Kidney capillary endothelial cell (primary cell): ENCODE data around the gene LRRTM1.

Experiments used
- DNase-seq: peaks from one replicate; pipeline ENCODE4 v3.0.0-alpha.2; 2018; ENCODE audit warnings: low spot score

Gene LRRTM1

GRCh38 chr2:80302314-80303005 is 2.1 kb downstream of the LRRTM1 start:
- no peak for DNase-seq

GRCh38 chr2:80302001-80302313 is 2.6 kb downstream of the LRRTM1 start:
- DNase-seq: no peak

DNA sequence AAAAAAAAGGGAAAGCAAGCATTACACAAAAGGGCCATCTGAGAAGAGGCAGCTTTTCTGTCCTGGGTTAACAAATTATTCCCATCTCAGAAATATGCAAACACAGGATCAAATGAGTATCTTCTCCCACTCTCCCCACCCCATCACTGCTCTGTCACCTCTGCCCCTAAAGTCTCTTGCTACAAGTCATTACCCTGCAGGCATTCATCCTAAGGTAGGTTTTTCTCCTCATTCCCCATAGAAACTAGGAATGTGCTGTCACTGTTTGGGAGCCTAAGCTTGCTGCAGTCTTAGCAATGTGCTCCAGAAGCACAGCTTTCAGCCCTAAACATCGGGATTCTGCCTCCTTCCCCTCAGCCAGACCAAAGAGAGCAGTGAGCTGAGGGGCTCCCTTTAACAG is 3.6 kb downstream of the LRRTM1 start:
- no peak for DNase-seq

DNA sequence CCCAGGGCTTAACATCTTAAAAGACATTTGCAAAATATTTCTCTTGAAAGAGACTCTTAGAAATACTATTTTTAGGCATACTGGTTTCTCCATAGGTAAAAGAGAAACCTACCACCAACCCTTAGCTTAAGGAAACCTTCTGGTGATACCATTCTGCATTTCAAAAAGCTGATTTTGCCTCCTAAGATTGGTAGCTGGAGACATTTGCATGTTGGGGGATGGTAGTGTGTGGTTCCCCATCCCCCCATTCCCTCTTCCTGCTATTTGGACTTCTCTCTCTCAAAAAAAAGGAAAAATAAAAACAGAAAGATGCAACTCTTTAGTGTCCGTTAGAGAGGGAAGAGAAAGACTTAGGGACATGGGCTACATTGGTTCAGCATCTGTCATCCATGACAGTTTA is 4.2 kb downstream of the LRRTM1 start:
- DNase-seq: no peak

DNA sequence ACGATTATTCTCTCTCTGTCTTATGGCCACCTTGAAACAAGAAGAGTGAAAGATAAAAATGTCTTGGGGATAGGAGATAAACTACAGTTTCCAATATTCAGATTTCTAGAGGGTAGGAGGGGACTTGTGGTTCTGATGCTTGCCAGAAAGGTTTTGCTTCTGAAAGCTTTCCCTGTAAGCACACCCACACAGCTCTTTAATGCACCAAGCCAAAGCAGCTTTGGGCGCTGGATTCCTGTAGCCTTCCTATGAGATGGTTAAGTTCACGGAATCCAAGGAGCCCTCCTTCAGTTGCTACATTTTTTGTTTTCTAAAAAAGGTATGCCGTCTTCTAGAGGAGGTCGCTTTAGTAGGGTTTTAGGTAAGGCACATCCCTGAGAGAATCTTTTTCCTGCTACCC is 4.9 kb downstream of the LRRTM1 start:
- no peak for DNase-seq

DNA sequence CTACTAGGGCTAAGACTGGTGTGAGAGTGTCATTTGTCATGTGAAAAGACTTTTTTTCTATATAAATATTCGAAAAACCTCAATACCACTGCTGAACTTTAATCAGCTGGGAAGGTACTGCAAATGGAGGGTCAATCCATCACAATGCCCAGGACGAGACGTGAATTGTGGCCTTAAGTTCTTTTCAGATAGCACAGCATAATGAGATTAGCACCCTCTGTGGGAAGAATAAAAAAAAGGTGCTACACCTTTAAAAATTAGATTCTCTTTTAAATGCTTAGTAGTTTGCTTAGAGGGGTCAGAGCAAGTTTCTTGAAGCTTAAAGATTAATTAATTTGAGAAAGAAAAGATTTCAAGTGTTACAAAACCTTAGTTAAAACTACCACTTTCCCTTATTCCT is 5.6 kb downstream of the LRRTM1 start:
- DNase-seq: no peak

- DNase-seq: no peak
Observed at GRCh38 chr2:80293039-80293438, 11.5 kb downstream of the LRRTM1 start.

DNA sequence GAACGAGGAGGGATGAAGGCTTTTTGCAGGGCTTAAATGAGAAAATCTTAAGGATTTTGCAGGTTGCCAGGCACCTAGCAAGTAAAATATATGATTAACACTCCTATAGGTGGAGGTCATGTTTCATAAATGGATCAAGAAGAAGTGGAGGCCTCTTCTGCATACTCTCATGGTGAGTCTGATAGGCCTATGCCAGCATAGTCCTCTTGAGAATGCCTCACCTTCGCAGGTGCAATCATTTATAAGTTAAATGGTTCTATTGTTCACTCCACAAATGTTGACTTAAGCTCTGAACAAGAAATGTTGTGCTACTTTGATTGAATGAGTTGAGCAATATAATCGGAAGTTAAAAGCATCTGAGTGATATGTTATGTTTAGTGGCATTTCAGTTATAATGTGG is 12.1 kb downstream of the LRRTM1 start:
- DNase-seq: no peak

GRCh38 chr2:80291656-80292055 is 12.9 kb downstream of the LRRTM1 start:
- no peak for DNase-seq

GRCh38 chr2:80288576-80288975 is 16.0 kb downstream of the LRRTM1 start:
- DNase-seq: no peak

DNA sequence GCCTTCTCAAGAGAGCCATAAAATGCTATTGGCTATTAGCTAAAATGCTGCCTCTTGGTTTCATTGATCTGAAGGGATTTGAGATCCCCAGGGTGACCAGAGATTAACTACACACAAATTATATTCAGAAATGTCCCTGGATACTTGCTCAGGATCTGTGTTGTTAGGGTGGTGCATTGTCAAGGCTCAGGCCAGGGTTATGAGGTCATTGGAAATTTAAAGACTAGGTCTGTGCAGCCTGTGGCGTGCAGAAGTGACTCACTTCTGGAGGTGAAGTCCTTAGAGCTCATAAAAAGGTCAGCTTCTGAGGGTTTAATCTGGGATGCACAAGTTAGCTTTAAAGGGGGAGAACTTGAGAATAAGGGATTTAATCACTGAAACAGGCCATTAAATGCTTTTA is 23.5 kb downstream of the LRRTM1 start:
- peak; percentile 48 for DNase-seq

DNA sequence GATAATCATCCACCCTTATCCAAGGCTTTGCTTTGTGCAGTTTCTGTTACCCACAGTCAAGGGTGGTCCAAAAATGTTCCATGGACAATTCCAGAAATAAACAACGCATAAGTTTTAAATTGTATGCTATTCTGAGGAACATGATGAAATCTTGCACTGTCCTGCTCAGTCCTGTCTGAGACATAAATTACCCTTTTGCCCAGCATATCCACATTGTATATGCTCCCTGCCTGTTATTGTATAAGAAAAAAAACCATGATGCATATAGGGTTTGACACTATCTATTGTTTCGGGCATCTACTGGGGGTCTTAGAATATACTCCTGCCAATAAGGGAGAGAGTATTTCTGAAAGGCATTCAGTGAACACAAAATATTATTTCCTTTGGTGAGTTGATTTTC is 24.0 kb downstream of the LRRTM1 start:
- no peak for DNase-seq

GRCh38 chr2:80269806-80270205 is 34.7 kb downstream of the LRRTM1 start:
- no peak for DNase-seq

GRCh38 chr2:80266231-80266630 is 38.3 kb downstream of the LRRTM1 start:
- no peak for DNase-seq

GRCh38 chr2:80259292-80259691 is 45.3 kb downstream of the LRRTM1 start:
- DNase-seq: no peak

DNA sequence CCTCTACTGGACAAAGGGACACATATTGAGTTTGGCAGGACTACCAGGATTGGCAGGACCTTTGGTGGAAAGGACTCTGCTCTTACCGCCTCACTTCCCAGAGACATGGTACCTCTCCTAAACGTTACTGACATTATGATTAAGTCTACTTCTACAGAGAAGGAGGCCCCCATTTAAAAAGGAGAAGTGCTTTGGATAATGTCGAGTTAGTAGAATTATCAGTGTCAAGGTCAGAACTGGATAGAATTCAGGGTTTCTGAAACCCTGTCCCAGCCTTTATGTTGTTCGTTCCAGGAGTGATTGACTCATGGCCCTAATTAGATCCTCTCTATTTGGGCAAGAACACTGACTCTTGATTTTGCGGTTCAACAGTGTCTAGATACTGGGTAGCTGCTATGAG is 45.8 kb downstream of the LRRTM1 start:
- DNase-seq: no peak

DNA sequence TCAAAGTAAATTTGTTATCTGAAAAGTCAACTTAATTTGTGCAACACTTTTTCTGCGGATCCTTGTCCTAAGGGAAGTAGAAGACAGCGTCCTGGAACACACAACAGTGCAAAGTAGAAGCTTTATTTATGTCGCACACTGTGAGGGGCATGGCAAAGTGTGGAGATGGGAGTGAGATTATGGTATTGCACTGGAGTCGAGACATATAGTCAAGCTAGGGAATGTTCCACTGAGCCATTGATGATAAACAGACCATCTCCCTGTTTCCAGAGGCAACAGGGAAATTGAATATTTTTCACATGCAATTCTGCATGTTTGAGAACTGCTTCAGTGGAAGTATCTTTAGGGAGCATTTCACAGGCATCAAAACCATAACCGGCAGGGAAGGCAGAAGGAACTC is 46.2 kb downstream of the LRRTM1 start:
- no peak for DNase-seq

DNA sequence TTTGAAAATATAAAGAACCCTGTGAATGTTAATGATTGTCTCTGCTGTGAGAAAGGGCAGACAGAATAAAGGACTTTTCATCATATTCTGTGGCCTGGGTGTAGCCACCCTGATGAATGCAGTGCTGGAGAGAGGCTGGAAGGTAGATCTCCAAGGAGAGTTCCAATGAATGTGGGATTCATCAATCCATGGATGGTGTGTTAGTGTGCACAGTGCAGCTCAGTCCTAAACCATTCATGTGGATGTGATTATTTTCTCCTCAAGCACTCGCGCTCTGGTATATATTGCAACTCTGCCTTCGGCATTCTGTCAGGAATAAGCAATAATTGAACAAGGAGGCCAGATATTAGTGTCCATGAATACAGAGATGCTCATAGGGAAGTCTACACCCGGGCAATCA is 47.1 kb downstream of the LRRTM1 start:
- DNase-seq: no peak

GRCh38 chr2:80256782-80257167 is 47.8 kb downstream of the LRRTM1 start:
- DNase-seq: no peak

DNA sequence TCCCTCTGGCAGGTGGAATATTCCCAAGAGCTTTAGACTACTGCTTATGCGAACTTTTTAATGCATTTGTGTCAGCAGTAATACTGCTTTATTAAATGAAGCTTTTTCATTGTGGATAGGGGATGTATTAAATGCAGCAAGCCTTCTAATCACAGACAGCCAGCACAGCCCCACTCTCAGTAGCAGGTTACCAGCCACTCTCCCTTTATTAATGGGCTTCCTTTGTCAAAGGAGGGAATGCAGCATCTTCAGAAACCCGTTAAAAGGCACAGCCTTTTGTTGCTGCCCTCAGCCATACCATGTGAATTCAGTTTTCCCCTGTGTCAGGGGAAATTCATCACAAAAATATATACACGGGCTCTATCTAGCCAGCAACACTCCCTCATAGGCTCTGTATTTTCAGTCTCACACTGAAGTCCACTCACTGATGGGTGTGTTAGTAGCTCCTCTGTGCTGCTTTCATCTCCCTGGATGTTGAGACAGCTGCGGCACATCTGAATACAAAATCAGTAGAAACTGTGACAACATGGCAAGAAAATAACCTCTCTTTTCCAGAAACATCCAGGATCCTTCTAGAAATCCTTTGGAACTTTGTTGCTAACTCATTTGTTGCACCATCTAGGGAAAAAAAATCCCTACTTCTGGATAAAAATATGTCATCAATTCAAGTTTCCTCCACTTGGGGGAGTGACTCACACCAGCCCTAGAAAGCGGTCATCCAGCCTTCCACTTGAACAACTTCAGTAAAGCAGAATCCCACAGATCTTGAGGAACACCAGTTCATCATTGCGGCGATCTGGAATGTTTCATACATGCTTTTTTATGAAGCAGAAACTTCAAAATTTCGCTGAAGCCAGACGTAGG is 48.4 kb downstream of the LRRTM1 start:
- peak; percentile 35 for DNase-seq

DNA sequence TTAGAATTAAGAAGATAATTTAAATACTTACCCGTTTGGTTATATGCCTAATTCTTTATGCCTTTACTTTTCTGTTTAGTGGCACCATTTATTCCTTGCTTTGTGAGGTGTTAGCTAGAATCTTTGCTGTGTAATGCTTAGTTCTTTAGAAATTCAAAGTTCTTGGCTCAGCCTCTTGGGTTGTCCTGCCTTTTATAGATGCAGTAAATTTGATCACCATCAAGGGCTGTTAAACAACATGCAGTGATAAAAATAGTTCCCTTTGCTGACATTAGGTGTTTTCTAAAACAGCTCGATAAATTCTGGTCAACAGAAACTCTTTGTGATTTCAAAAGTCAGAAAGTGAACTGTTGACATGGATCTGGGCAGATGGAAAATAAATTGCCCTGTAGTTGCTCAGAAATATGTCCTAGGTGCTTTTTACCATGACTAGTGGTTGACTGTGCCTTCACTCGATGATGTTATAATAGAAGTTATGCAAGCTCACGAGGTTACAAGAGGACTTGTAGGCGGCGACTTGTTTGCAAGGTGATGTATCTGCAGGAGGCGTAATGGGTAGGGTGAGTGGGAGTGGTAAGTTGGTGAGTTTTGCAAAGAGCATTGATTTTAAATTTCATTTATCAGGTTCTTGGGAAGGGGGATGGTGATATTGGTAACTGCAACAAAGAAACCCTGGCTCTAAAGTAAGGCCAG is 52.1 kb downstream of the LRRTM1 start:
- DNase-seq: no peak
